Fibroblast of skin of scalp (primary cell): Measurements from ENCODE around the gene MSANTD1.

Experiments
- DNase-seq: peaks from one replicate; pipeline ENCODE4 v3.0.0-alpha.2; 2013

MSANTD1 gene

DNA sequence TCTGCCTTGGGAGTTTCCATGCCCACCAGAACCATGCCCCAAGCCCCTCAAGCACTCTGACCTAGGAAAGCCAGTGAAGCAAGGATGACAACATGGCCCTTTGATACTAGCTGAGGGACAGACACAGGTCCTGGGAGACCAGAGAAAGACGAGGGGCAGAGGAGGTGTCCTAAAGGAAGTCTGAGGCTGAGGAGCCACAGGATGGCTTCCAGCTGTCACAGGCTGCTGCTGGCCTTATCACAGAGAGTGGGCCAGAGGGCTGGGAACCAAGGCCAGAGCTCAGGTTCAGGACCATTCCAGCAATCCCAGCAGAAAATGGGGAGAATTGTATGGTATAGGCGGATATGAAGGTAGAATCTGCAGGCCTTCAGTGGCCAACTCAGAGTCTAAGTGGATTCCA, 31.7 kb upstream of the MSANTD1 start:
- DNase-seq = no peak

GRCh38 chr4:3217771-3218170, 31.2 kb upstream of the MSANTD1 start:
- DNase-seq = no peak

GRCh38 chr4:3218824-3219760, 29.9 kb upstream of the MSANTD1 start:
- no peak for DNase-seq

DNA sequence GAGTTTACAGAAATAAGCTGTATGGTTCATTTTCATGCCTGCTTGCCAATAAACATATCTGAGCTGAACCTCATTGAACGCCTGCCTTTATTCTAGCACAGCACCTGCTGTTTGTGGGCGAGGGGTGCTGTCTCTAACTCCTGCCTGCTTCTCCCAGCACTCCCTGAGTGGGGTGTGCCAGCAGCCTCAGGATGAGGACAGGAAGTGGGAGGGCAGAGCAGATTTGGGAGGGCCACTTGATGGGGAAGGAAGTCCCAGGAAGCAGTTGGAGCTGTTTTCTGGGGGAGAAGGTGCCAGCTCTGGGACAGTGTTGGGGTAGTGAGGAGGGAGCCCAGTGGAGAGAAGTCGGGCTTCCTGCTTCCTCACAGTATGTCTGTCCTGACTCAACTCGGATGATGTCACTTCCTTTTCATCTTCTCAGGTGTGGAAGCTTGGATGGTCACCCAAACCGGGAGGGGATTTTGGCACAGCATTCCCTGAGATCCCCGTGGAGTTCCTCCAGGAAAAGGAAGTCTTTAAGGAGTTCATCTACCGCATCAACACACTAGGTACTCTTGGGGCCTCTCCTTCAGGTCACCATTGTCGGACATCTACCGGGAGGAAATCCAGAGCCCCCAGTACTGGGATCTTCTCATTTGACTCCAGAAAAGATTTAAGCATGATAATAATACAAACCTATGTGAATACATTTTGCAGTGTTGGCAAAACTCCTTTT, 29.0 kb upstream of the MSANTD1 start:
- DNase-seq = no peak

GRCh38 chr4:3220476-3221183, 28.3 kb upstream of the MSANTD1 start:
- no peak for DNase-seq

GRCh38 chr4:3221184-3221494, 27.8 kb upstream of the MSANTD1 start:
- DNase-seq = no peak

- no peak for DNase-seq
Measured at GRCh38 chr4:3221996-3222395, 27.0 kb upstream of the MSANTD1 start.

DNA sequence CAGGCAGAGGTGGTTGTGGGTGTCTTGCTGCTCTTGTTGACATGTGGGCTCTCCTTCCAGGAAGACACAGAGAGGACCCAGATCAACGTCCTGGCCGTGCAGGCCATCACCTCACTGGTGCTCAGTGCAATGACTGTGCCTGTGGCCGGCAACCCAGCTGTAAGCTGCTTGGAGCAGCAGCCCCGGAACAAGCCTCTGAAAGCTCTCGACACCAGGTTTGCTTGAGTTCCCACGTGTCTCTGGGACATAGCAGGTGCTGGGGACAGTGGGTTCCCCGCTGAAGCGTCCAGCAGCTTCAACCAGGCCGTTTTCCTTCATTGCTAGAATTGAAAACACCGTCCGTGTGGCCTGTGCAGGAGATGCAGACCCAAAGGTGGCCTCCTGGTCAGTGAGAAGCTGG, 25.6 kb upstream of the MSANTD1 start:
- DNase-seq = no peak

DNA sequence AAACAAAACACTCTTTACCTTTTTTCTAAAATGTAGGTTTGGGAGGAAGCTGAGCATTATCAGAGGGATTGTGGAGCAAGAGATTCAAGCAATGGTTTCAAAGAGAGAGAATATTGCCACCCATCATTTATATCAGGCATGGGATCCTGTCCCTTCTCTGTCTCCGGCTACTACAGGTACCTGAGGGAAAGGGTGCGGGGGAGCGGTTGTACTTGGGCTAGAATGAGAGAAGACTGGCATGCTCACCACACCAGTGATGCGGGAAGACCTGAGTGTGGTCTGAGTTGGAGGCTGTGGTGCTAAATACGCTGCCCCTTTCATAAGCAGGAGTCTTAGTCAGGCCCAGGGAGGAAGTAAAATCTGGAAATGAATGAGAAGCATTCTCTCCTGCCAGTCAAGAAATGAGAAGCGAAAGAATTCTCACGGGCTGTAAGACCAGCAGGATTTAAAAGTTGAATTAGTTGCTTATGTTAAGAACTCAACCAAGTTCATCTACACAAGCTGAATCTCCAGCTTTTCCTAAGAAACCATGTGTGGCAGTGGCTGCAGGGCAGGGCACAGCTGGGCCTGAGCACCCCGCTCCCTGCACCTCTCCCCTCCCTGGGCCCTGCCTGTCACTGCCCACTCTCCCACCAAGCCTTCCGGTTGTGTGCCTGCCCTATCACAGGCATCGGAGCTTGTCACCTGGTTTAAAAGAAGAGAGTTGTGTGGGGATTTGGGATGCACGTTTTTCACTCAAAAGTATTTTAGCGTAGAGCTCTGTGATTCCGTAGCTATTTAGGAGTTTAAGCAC, 24.8 kb upstream of the MSANTD1 start:
- no peak for DNase-seq

GRCh38 chr4:3225071-3225850, 23.7 kb upstream of the MSANTD1 start:
- DNase-seq = no peak

DNA sequence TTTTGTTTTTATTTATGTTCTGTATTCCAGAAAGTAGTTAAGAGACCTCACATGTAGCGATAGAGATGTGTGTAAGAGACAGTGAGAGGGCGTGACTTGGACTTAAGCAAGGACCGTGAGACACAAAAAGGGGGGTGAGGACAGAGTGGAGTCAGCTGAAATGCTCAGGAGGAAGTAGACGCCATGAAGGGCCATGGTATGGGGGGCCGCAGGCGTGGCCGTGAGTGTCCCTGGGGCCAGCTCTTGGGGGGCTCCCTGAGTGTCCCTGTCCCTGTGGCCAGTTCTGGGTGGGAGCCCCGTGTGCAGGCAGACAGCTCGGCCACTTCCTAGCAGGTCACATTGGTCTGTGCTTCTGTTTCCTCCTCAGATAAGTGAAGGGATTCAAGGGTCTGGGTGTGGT, 23.0 kb upstream of the MSANTD1 start:
- no peak for DNase-seq

GRCh38 chr4:3226467-3226866, 22.5 kb upstream of the MSANTD1 start:
- no peak for DNase-seq

DNA sequence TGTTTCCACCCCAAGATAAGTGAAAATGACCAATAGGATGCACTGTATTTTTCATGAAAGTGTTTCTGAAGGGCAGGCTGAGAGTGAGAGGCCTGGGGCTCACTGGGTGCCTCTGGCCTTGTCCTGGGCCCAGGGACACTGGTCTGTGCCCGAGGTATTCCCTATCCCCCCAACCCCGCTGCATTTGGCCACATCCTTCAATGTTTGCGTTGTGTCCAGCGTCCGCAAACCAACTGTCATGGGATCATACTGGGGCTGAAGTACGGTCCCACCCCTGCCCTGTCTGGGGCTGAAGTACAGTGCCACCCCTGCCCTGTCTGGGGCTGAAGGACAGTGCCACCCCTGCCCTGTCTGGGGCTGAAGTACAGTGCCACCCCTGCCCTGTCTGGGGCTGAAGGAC, 22.0 kb upstream of the MSANTD1 start:
- no peak for DNase-seq

GRCh38 chr4:3227878-3228675, 20.9 kb upstream of the MSANTD1 start:
- no peak for DNase-seq

- DNase-seq = no peak
Measured at GRCh38 chr4:3228881-3229280, 20.1 kb upstream of the MSANTD1 start.

DNA sequence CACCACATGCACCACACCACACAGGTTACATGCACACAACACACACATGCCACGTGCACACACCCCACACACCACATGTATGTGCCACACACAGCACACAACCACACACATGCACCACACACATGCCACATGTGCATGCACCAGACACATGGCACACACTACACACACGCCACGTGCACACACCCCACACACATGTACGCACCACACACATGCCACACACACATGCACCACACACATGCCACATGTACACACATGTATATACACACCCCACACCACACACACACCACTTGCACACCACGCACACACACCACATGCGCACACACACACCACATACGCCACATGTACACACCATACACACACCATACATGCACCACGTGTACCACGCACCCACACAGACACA, 19.6 kb upstream of the MSANTD1 start:
- no peak for DNase-seq

DNA sequence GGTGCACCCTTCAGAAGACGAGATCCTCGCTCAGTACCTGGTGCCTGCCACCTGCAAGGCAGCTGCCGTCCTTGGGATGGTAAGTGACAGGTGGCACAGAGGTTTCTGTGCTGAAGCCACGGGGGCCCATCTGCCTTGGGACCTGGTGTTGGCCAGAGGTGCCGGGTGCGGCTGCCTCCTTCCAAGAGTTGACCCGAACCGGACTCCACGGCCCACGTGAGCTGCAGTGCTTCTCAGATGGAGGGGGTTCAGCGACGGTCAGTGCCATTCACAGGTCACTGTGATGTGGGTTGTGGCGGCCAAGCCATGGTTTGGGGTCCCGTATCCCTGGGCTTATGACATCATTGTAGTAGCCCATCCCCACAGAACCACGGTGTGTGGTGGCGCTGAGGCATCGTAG, 19.0 kb upstream of the MSANTD1 start:
- no peak for DNase-seq

DNA sequence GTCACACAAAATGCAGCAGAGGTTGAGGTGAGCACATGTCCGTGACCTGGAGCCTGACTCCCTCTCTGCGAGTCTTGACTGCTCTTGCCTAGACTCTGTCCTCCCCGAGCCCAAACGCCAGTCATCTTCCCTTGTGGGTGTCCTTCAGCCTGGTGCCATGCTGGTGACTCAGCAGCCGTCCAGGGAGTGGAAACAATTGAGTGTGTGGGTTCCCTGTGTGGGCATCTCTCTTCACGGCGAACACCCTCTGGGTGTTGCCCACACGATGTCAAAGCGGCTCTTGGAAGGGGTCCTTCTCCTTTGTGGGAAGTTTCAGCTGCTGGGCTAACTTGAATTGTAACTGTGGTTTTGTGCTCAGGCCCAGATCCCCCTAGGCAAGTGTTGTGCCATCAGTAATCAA, 17.5 kb upstream of the MSANTD1 start:
- DNase-seq = no peak

DNA sequence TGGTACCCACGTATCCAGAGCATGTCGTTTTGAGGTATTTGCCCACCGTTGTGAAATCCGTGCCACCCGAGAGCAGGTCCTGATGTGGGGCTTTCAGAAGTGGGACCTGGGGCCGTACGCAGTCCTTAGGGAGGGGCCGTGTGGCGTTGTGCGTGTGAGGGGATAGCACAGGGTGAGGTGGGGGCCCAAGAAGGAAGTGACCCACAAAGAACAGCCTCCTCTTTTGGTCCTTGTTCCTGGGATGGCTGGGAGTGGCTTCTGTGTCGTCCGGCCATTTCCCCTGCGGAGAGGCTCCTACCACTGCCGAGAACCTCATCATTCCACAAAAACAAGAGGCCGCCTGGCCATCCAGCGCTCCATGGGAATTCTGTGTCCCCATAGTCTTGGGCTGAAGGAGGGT, 17.0 kb upstream of the MSANTD1 start:
- DNase-seq = no peak

- DNase-seq = no peak
Measured at GRCh38 chr4:3232871-3233271, 16.1 kb upstream of the MSANTD1 start.
